Activated CD4-positive, alpha-beta T cell treated with anti-CD3 and anti-CD28 coated beads, Interleukin-2, amount 50 U/mL, for 24 hours (primary cell): Measurements from ENCODE around the gene ACTL10.
"Not testable (repeated sequence)": the region's sequence is repeated elsewhere in the genome, so short reads cannot be mapped to it uniquely, and the experiment has no call there.

Source experiments
- DNase-seq, 2 donors: peaks; one replicate each; pipeline ENCODE4 v3.0.0-alpha.2; 2020; ENCODE audit warnings: low read depth in 1 of 2, low spot score in 1 of 2

ACTL10 gene

GRCh38 chr20:33666293-33667244 lies at the start of gene ACTL10:
ACTL10 (plus strand) TSS chr20:33666943; CDS start chr20:33667498, 555 bp downstream.
- DNase-seq: peak; percentile 63 to 84

GRCh38 chr20:33621717-33622400 lies 44.9 kb upstream of the ACTL10 start:
- no peak for DNase-seq

- DNase-seq: no peak
Observed at GRCh38 chr20:33622705-33623365, 43.9 kb upstream of the ACTL10 start.

GRCh38 chr20:33624399-33624798 lies 42.3 kb upstream of the ACTL10 start:
- no peak for DNase-seq

- DNase-seq: no peak
Observed at GRCh38 chr20:33626190-33626589, 40.6 kb upstream of the ACTL10 start.

- no peak for DNase-seq
Observed at GRCh38 chr20:33627577-33628216, 39.0 kb upstream of the ACTL10 start.

- DNase-seq: no peak
Observed at GRCh38 chr20:33629533-33629932, 37.2 kb upstream of the ACTL10 start.

- DNase-seq: no peak
Observed at GRCh38 chr20:33629979-33630378, 36.8 kb upstream of the ACTL10 start.

- DNase-seq: no peak
Observed at GRCh38 chr20:33630507-33630906, 36.2 kb upstream of the ACTL10 start.

GRCh38 chr20:33631910-33632309 lies 34.8 kb upstream of the ACTL10 start:
- not testable (repeated sequence) for DNase-seq

- DNase-seq: no peak
Observed at GRCh38 chr20:33635341-33635740, 31.4 kb upstream of the ACTL10 start.

GRCh38 chr20:33636776-33637175 lies 30.0 kb upstream of the ACTL10 start:
- no peak for DNase-seq

- DNase-seq: no peak
Observed at GRCh38 chr20:33640287-33640686, 26.5 kb upstream of the ACTL10 start.

GRCh38 chr20:33644313-33645071 lies 22.3 kb upstream of the ACTL10 start:
- no peak for DNase-seq

- no peak for DNase-seq
Observed at GRCh38 chr20:33645072-33645358, 21.7 kb upstream of the ACTL10 start.

- DNase-seq: no peak
Observed at GRCh38 chr20:33645396-33645795, 21.3 kb upstream of the ACTL10 start.

- DNase-seq: no peak
Observed at GRCh38 chr20:33646191-33646590, 20.6 kb upstream of the ACTL10 start.

- not testable (repeated sequence) for DNase-seq
Observed at GRCh38 chr20:33646959-33647602, 19.7 kb upstream of the ACTL10 start.

- no peak for DNase-seq
Observed at GRCh38 chr20:33647603-33648395, 18.9 kb upstream of the ACTL10 start.
